Right atrium auricular region (tissue), 2 donors: ENCODE data around the gene METTL15. TPM values are rescaled to one million over a fixed set of nuclear protein-coding genes. Genes with fewer than 3 reads are reported as not detected.

Experiments used
- DNase-seq: peaks from one replicate; pipeline ENCODE4 v3.0.0-alpha.2; 2019; ENCODE audit warnings: low spot score
- H3K27ac ChIP-seq, 2 donors: fragments of 200-600 bp; sonication (generic); 1 replicate in 1 of 2; 2 replicates in 1 of 2; pipeline ENCODE4 v1.5.1; 2016 to 2019
- H3K27me3 ChIP-seq, 2 donors: fragments of 200-600 bp; sonication (generic); one replicate each; pipeline versions ENCODE4 v1.5.1 to v1.6.0; 2017 to 2019
- H3K36me3 ChIP-seq: fragments of 200-600 bp; sonication (generic); one replicate; pipeline ENCODE4 v1.5.1; 2016
- H3K4me1 ChIP-seq, 2 donors: fragments of 200-600 bp; sonication (generic); one replicate each; pipeline versions ENCODE4 v1.5.1 to v1.6.0; 2017 to 2019
- H3K4me3 ChIP-seq, 2 donors: fragments of 200-600 bp; sonication (generic); 1 replicate in 1 of 2; 2 replicates in 1 of 2; pipeline ENCODE4 v1.5.1; 2017 to 2019; ENCODE audit warnings: mild to moderate bottlenecking in 1 of 2, moderate library complexity in 1 of 2
- H3K9me3 ChIP-seq, 2 donors: fragments of 200-600 bp; sonication (generic); one replicate each; pipeline ENCODE4 v1.5.1; 2019
- total RNA-seq, 2 donors: library from RNA; depleted of rRNA; stranded (reverse); fragments of >200 nt; gene quantifications; one replicate each; pipeline ENCODE4 v1.1.0, GENCODE V29; 2016
- TF ChIP-seq, protein P1 (sequence below), 2 donors: fragments of 200-600 bp; sonication (generic); IDR thresholded peaks; one replicate each; pipeline ENCODE4 v1.5.1; 2019; ENCODE audit warnings: antibody characterized with exemption in 2 of 2

The METTL15 gene
- total RNA-seq, 2 donors from 2014 or later, result 5.3 to 9.5 TPM

DNA sequence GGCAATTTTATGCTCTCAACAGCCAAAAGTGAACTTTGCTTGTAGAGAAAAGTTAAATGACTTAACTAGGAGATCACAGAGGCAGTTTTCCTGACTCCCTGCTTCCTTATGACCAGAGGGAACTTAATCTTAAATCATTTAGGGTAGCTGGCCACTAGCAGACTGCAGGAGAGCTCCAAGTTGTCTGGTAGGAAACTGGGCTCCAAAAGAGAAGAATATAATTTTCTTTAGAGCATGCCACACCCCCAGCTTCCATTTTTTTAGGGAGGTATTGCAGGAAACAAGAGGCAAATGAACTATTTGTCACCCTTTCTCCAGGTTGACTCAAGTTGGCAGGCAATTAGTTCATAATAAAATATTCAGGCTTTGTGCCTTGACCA is 2.6 kb downstream of the METTL15 start:
- H3K36me3 ChIP-seq, result peaks cover 5% of the 10 kb centered on the region
- H3K27ac ChIP-seq, result peak overlapping the region; percentile 61 to 87
- TF ChIP-seq, protein P1, sequence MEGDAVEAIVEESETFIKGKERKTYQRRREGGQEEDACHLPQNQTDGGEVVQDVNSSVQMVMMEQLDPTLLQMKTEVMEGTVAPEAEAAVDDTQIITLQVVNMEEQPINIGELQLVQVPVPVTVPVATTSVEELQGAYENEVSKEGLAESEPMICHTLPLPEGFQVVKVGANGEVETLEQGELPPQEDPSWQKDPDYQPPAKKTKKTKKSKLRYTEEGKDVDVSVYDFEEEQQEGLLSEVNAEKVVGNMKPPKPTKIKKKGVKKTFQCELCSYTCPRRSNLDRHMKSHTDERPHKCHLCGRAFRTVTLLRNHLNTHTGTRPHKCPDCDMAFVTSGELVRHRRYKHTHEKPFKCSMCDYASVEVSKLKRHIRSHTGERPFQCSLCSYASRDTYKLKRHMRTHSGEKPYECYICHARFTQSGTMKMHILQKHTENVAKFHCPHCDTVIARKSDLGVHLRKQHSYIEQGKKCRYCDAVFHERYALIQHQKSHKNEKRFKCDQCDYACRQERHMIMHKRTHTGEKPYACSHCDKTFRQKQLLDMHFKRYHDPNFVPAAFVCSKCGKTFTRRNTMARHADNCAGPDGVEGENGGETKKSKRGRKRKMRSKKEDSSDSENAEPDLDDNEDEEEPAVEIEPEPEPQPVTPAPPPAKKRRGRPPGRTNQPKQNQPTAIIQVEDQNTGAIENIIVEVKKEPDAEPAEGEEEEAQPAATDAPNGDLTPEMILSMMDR (IDR thresholded peaks at IDR 0.05), result no peak

DNA sequence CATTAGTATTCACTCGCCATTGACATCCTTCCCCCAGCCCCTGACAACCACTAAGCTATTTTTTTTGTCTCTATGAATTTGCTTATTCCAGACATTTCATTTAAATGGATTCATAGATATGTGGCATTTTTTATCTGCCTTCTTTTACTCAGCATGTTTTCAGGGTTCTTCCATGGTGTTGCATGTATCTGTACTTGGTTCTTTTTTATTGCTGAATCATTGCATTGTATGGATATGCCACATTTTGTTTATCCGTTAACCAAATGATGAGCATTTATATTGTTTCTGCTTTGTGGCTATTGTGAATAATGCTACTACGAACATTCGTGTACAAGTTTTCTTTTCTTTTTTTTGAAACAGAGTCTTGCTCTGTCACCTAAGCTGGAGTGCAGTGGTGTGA is 5.9 kb downstream of the METTL15 start:
- no peaks in the 10 kb centered on the region for H3K9me3 ChIP-seq
- no peak overlapping the region for H3K4me3 ChIP-seq
- peaks cover 0 to 16% of the 10 kb centered on the region in 2 donors for H3K4me1 ChIP-seq
- peaks cover 5% of the 10 kb centered on the region for H3K36me3 ChIP-seq
- no peak overlapping the region for H3K27ac ChIP-seq
- no peaks in the 10 kb centered on the region for H3K27me3 ChIP-seq
- TF ChIP-seq, protein P1 (IDR thresholded peaks at IDR 0.05), result no peak
- no peak for DNase-seq

More for the DNA sequence above, 2.6 kb downstream of the METTL15 start:
- no peak for DNase-seq
- Histone ChIP-seq H3K4me1 (peaks cover 0 to 30% of the 10 kb centered on the region in 2 donors), H3K4me3 (peak overlapping the region; percentile 52 to 76), H3K9me3 (no peaks in the 10 kb centered on the region), H3K27me3 (no peaks in the 10 kb centered on the region)

DNA sequence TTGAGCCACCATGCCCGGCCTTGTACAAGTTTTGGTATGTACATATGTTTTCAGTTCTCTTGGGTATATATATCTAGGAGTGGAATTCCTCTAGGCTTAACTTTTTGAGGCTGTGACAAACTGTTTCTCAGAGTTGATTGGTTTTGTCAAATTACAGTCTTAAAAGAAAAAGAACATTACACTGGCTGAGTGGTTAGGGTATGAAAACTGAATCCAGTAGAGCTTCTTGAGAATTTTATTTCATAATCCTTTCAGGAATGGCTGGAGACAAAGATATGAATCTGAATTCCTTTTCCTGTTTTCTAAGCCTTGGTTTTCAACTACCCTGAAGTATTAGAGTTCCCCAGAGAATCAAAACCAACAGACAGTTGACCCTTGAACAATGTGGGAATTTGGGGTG is 6.5 kb downstream of the METTL15 start:
- no peak for DNase-seq
- no peak overlapping the region for H3K4me3 ChIP-seq
- H3K36me3 ChIP-seq, result peaks cover 5% of the 10 kb centered on the region
- H3K27me3 ChIP-seq, result no peaks in the 10 kb centered on the region
- H3K9me3 ChIP-seq, result no peaks in the 10 kb centered on the region
- peaks cover 0 to 11% of the 10 kb centered on the region in 2 donors for H3K4me1 ChIP-seq
- no peak overlapping the region for H3K27ac ChIP-seq
- TF ChIP-seq, protein P1 (IDR thresholded peaks at IDR 0.05), result no peak

DNA sequence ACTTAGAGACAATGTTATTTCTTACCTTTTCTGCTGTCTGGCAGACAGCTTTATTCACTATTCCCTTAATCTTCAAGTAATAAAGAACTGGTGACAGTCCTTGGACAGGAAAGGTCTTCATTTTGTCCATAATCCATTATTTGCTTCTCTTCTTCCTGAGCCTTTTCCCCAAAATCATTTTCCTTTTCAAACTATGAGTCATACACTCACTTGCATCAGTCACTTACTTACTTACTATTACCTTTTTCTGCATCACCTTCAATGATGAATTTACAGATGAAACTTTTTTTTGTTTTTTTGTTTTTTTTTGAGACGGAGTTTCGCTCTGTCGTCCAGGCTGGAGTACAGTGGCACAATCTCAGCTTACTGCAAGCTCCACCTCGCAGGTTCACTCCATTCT is 9.5 kb downstream of the METTL15 start:
- H3K27me3 ChIP-seq, result no peaks in the 10 kb centered on the region
- no peak overlapping the region for H3K4me3 ChIP-seq
- TF ChIP-seq, protein P1 (IDR thresholded peaks at IDR 0.05), result no peak
- H3K36me3 ChIP-seq, result peaks cover 5% of the 10 kb centered on the region
- H3K9me3 ChIP-seq, result no peaks in the 10 kb centered on the region
- no peak overlapping the region for H3K27ac ChIP-seq
- no peaks in the 10 kb centered on the region for H3K4me1 ChIP-seq
- DNase-seq, result no peak

DNA sequence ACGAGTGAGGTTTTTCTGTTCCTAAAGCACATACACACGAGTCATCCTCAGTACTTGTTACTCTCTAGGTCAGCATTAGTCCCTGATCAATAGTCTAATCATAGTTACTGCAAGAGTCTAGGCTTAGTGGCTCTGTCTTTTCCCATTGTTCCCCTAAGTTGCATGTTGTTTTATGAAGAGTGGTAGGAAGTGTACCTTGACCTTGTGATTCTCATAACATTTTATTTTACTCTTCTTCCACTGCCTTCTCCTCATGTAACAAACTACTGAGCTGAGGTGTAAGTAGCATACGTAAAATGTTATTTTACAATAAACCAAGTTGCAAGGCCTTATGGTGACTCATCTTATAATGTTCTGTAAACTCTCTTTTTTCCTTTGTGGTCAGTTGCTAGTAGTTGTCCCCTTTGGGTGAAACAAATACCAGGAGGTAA is 15.0 kb downstream of the METTL15 start:
- Histone ChIP-seq H3K27ac (no peak overlapping the region), H3K4me3 (no peak overlapping the region), H3K9me3 (no peaks in the 10 kb centered on the region), H3K36me3 (no peaks in the 10 kb centered on the region), H3K4me1 (no peaks in the 10 kb centered on the region), H3K27me3 (no peaks in the 10 kb centered on the region)
- no peak for DNase-seq
- TF ChIP-seq, protein P1 (IDR thresholded peaks at IDR 0.05), result no peak

DNA sequence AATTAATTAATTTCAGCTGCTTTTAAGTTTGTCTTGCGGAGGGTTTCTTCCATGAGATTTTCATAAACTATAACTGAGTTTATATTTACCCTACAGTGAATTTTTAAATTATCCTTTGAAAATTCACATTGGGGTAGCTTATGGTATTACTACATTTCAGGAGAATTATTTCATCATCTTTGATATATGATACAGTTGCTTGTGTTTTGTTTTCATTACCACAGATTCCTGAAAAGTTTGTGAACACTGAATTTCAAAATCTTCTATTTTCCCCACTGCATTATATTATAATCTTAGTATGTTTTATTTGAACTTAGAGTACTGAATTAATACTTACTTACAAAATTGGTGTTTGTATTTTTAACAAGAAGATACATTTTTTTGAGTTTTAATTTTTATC is 24.4 kb downstream of the METTL15 start:
- Histone ChIP-seq H3K27me3 (no peaks in the 10 kb centered on the region), H3K4me1 (no peaks in the 10 kb centered on the region), H3K9me3 (no peaks in the 10 kb centered on the region), H3K36me3 (no peaks in the 10 kb centered on the region), H3K4me3 (no peak overlapping the region), H3K27ac (no peak overlapping the region)
- TF ChIP-seq, protein P1 (IDR thresholded peaks at IDR 0.05), result no peak
- DNase-seq, result no peak
